B cell (primary cell): Measurements from ENCODE around the gene ENPP7. TPM values are rescaled to one million over a fixed set of nuclear protein-coding genes. Genes with fewer than 3 reads are reported as not detected.
A peak's percentile ranks its signal among the peaks of the same experiment; 100 is the strongest.

Source experiments
- ATAC-seq: fragments of 200-7000 bp; cut with Tn5 transposase; one replicate; pipeline ENCODE4 v1.10.0; 2021; ENCODE audit warnings: low read depth, mild to moderate bottlenecking, moderate number of reproducible peaks, moderate library complexity
- CTCF ChIA-PET: fragments of 350-600 bp; sonication (Branson Sonifier 250); formaldehyde crosslinking; loops from one replicate; lab custom pipeline; 2021; ENCODE audit warnings: antibody characterized with exemption, inconsistent platforms; lab: Charles Lee
- POLR2A ChIA-PET: fragments of 350-600 bp; sonication (Branson Sonifier 250); formaldehyde crosslinking; loops from one replicate; lab custom pipeline; 2021; ENCODE audit warnings: antibody characterized with exemption; lab: Charles Lee
- DNase-seq: peaks from one replicate; pipeline ENCODE4 v3.0.0; 2013
- H2AFZ ChIP-seq: 2 replicates; pipeline ENCODE4 v1.6.1; 2012; ENCODE audit warnings: mild to moderate bottlenecking, low read depth, low read length; ENCODE audit not compliant: insufficient read depth, poor library complexity, severe bottlenecking
- H3K27ac ChIP-seq, 2 donors: 1 replicate in 1 of 2; 2 replicates in 1 of 2; pipeline ENCODE4 v1.5.1; 2012 to 2013; ENCODE audit warnings: low read length in 2 of 2, mild to moderate bottlenecking in 2 of 2, moderate library complexity in 1 of 2
- H3K27me3 ChIP-seq, 4 experiments: fragments of 200-600 bp in 1 of 4; sonication (generic) in 1 of 4; replicated peaks in 1 of 4; 1 replicate in 2 of 4; 2 replicates in 2 of 4; pipeline versions ENCODE4 v1.6.1 to v1.7.0; 2013 to 2016; ENCODE audit warnings: low read length in 3 of 4, mild to moderate bottlenecking in 2 of 4, mixed read lengths in 1 of 4, moderate library complexity in 1 of 4; ENCODE audit not compliant: insufficient read depth in 4 of 4, control insufficient read depth in 3 of 4; ENCODE audit errors: control extremely low read depth in 1 of 4
- H3K36me3 ChIP-seq, 2 experiments: replicated peaks in 1 of 2; 1 replicate in 1 of 2; 2 replicates in 1 of 2; pipeline versions ENCODE4 v1.6.1 to v1.7.1; 2013; ENCODE audit warnings: low read length in 1 of 2; ENCODE audit not compliant: insufficient read depth in 2 of 2, control insufficient read depth in 1 of 2; ENCODE audit errors: control extremely low read depth in 1 of 2, extremely low read depth in 1 of 2
- H3K4me1 ChIP-seq, 2 donors: fragments of 200-600 bp in 1 of 2; sonication (generic) in 1 of 2; 1 replicate in 1 of 2; 2 replicates in 1 of 2; pipeline versions ENCODE4 v1.5.1 to v1.6.1; 2013 to 2017; ENCODE audit warnings: low read length in 2 of 2; ENCODE audit not compliant: control insufficient read depth in 2 of 2, insufficient read depth in 2 of 2
- H3K4me2 ChIP-seq: replicated peaks from 2 replicates; pipeline ENCODE3; 2012; ENCODE audit warnings: mild to moderate bottlenecking, low read depth, low read length; ENCODE audit not compliant: poor library complexity, severe bottlenecking
- H3K4me3 ChIP-seq, 5 experiments: fragments of 200-600 bp in 1 of 5; sonication (generic) in 1 of 5; 1 replicate in 3 of 5; 2 replicates in 2 of 5; pipeline versions ENCODE4 v1.5.1 to v1.7.0; 2011 to 2016; ENCODE audit warnings: low read length in 4 of 5, mild to moderate bottlenecking in 4 of 5, low read depth in 2 of 5, control low read depth in 1 of 5, moderate library complexity in 1 of 5; ENCODE audit not compliant: insufficient read depth in 1 of 5; ENCODE audit errors: control extremely low read depth in 1 of 5, extremely low read depth in 1 of 5
- H3K79me2 ChIP-seq: fragments of 200-600 bp; sonication (generic); one replicate; pipeline ENCODE4 v1.6.0; 2016; ENCODE audit warnings: low read length; ENCODE audit not compliant: control insufficient read depth, insufficient read depth
- H3K9ac ChIP-seq: fragments of 200-600 bp; sonication (generic); 2 replicates; pipeline ENCODE4 v1.6.1; 2017; ENCODE audit warnings: mild to moderate bottlenecking, low read length, moderate library complexity
- H3K9me3 ChIP-seq, 3 donors: one replicate each; pipeline versions ENCODE4 v1.6.1 to v1.7.1; 2013; ENCODE audit warnings: low read length in 2 of 3; ENCODE audit not compliant: control insufficient read depth in 2 of 3, insufficient read depth in 1 of 3; ENCODE audit errors: control extremely low read depth in 1 of 3
- H4K20me1 ChIP-seq: 2 replicates; pipeline ENCODE4 v1.6.0; 2012; ENCODE audit warnings: mild to moderate bottlenecking, low read length; ENCODE audit not compliant: insufficient read depth, control insufficient read depth, poor library complexity, severe bottlenecking
- H3K27ac Mint-ChIP-seq: one replicate; pipeline ENCODE4 v1.8.0; 2021; ENCODE audit warnings: mixed read lengths
- H3K27me3 Mint-ChIP-seq: one replicate; pipeline ENCODE4 v1.8.0; 2021; ENCODE audit warnings: mixed read lengths
- H3K4me1 Mint-ChIP-seq: one replicate; pipeline ENCODE4 v1.8.0; 2021; ENCODE audit warnings: mixed read lengths
- H3K4me3 Mint-ChIP-seq: one replicate; pipeline ENCODE4 v1.8.0; 2021; ENCODE audit warnings: mixed read lengths
- H3K9me3 Mint-ChIP-seq: one replicate; pipeline ENCODE4 v1.8.0; 2022; ENCODE audit warnings: mixed read lengths; ENCODE audit not compliant: insufficient read depth
- CTCF ChIP-seq: fragments of 200-600 bp; IDR thresholded peaks from one replicate; pipeline ENCODE4 v1.8.0; 2022; ENCODE audit warnings: antibody characterized with exemption, mild to moderate bottlenecking
- EZH2 ChIP-seq: IDR thresholded peaks from 2 replicates; pipeline ENCODE4 v1.6.1; 2012; ENCODE audit warnings: borderline replicate concordance, low read depth, mild to moderate bottlenecking, moderate library complexity, low read length; ENCODE audit not compliant: insufficient read depth, poor library complexity, severe bottlenecking
- WGBS: methylation state at CpG from one replicate; pipeline ENCODE4 v1.1.5; 2013; ENCODE audit warnings: missing lambda C conversion rate; ENCODE audit not compliant: insufficient coverage; 5-methylcytosine and 5-hydroxymethylcytosine counted together
- intact Hi-C: fragments of 100-400 bp; cut with micrococcal nuclease; formaldehyde crosslinking; loops from one replicate; pipeline ENCODE4 v1.10.0; 2022
- polyA plus RNA-seq: library from polyadenylated mRNA; depleted of rRNA; stranded (reverse); fragments of >200 nt; gene quantifications from 2 replicates; pipeline ENCODE4 v1.2.3, GENCODE V29; 2012
- total RNA-seq, 2 donors: library from RNA; stranded (reverse); fragments of 120-200 nt in 1 of 2; gene quantifications; 1 replicate in 1 of 2; 2 replicates in 1 of 2; pipeline versions ENCODE4 v1.2.3 to v1.2.4, GENCODE V29; 2013 to 2022

Gene ENPP7
- total and polyA plus RNA-seq, 2 donors (not counting 1 experiment from before 2014, with no cell fraction given) = 0.40 to 6.7 TPM

- H3K4me1 Mint-ChIP-seq = peaks cover 21% of the 10 kb centered on the region
- ChIA-PET POLR2A (interaction anchor here (1.2 kb wide), 1 partner anchor 10 kb away, joined by 3 read pairs; no protein-coding TSS in a partner anchor), CTCF (interaction anchor here (0.7 to 8.2 kb wide), 4 partner anchors 14 to 68 kb away, joined by 3 to 30 read pairs (median 4); no protein-coding TSS in a partner anchor)
- peak overlapping the region; percentile 65 for H3K4me3 Mint-ChIP-seq
- Histone ChIP-seq H3K9ac (no peak overlapping the region), H3K9me3 (peaks cover 0 to 14% (median 0%) of the 10 kb centered on the region in 3 donors), H3K36me3 (no peaks in the 10 kb centered on the region), H3K4me2 (peak overlapping the region; percentile 83), H2AFZ (no peak overlapping the region), H3K4me1 (peaks cover 21 to 32% of the 10 kb centered on the region in 2 donors), H3K27me3 (peaks cover 0 to 77% (median 44%) of the 10 kb centered on the region in 4 experiments), H3K79me2 (no peaks in the 10 kb centered on the region), H3K4me3 (no peak overlapping the region), H3K27ac (no peak overlapping the region), H4K20me1 (no peaks in the 10 kb centered on the region)
- no peak for TF ChIP-seq CTCF
- TF ChIP-seq EZH2 = no peak
- H3K9me3 Mint-ChIP-seq = no peaks in the 10 kb centered on the region
- DNase-seq (no peak), ATAC-seq (no peak)
- H3K27ac Mint-ChIP-seq = peak overlapping the region; percentile 42
- intact Hi-C loops = loop anchor here (2.0 kb wide), 2 partner anchors 20 to 34 kb away; partner anchors contain the start of gene CBX8
- 55% methylated on average over 8 of the region's 11 CpGs for WGBS
- peaks cover 68% of the 10 kb centered on the region for H3K27me3 Mint-ChIP-seq
These were observed 45.8 kb downstream of the ENPP7 start for GRCh38 chr17:79776376-79777119.
